NCI-H446 (cell line): ENCODE data around the gene MIER3.
"Not testable (repeated sequence)": the region's sequence is repeated elsewhere in the genome, so short reads cannot be mapped to it uniquely, and the experiment has no call there.

Source experiments
- DNase-seq, 2 experiments: peaks; one replicate each; lab custom pipeline; 2025; lab: John Stamatoyannopoulos, UW

Gene MIER3, protein sequence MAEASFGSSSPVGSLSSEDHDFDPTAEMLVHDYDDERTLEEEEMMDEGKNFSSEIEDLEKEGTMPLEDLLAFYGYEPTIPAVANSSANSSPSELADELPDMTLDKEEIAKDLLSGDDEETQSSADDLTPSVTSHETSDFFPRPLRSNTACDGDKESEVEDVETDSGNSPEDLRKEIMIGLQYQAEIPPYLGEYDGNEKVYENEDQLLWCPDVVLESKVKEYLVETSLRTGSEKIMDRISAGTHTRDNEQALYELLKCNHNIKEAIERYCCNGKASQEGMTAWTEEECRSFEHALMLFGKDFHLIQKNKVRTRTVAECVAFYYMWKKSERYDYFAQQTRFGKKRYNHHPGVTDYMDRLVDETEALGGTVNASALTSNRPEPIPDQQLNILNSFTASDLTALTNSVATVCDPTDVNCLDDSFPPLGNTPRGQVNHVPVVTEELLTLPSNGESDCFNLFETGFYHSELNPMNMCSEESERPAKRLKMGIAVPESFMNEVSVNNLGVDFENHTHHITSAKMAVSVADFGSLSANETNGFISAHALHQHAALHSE

DNA sequence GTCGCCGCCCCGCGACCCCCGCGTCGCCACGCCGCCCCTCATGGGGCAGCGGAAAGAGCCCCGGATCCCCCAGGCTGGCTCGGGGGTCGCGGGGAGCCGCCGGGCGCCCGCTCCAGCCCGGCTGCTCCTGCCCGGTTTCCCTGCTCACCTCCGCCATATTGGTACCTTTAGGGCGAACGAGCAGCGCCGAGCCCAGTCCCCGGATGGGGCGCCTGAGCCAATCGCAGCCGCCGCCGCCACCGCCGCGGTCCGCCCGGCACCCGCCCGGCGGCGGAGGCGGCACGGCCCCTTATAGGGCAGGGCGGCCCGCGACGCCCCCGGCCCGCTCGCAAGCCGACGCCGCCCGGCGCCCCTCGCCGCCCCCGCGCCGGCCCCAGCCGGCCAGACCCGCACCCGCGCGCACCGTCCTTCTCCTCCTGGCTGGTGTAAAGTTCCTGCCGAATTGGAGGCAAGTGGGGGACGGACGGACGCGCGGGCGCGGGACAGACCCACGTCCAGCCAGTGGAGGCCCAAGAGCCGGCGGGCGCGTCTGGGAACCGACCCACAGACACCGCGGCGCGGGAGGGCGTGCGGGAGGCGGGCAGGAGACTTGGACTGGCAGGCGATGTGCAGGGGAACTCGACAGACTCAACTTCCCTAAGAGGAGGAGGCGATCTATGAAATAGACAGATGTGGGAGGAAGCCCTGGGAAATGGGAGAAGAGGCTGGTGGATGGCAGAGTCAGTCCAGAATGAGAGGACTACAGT is at the start of gene MIER3:
MIER3 (minus strand) TSS at position 178 of the 746 bp plus-strand sequence; CDS start at position 157, 21 bp downstream.
- DNase-seq = peak; percentile 11 to 75

DNA sequence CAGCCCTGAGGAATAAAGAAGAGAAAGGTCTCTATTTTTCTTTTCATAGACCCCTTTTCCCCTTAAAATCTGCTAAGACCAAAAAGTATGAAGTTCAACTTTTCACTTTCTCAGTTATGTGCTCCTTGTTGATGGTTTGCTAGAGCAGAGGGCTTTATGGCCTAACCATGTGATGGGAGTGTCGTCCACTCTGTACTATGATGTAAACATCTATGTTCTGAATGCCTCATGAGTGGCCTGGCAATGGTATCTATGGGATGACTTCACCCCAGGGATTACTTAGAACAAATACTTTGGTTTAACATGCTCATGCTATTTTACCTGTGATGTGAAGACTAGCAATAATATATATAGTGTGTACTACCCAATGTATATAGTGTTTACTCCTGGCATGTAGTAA is 43.7 kb upstream of the MIER3 start:
- no peak for DNase-seq

DNA sequence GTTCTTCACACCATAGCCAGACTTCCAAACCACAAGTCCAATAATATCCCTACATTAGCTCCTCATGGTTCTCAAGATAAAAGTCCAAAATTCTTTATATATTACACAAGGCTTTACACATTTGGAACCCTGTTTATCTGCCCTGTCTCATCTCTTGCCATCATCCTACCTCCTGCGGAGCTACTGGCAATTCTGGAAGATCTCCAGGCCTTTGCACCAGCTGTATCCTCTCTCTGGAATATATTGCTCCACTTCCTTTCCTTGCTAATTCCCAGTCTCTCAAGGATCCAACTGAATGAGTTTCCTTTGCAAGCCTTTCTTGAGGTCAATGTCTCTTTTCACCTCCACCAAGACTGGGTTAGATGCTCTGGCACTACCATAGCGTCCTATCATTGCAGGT is 41.3 kb upstream of the MIER3 start:
- DNase-seq = no peak

DNA sequence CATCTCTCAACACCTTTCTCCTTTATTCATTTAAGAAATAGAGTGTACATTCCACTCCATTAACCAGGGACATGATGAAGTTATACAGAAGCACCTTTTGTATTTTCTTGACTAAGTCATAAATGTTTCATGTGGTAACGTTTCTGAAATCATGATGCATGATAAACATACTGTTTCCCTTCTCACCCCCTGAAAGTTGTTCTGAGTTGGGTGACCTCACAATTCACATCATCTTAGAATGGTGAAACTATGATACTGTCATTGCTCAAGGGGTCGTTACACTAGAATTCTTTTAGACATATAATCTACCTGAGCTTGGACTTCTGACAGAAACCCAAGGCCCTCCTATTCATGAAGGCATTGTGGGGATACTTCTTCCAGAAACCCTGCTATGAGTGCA is 37.8 kb upstream of the MIER3 start:
- DNase-seq = no peak

DNA sequence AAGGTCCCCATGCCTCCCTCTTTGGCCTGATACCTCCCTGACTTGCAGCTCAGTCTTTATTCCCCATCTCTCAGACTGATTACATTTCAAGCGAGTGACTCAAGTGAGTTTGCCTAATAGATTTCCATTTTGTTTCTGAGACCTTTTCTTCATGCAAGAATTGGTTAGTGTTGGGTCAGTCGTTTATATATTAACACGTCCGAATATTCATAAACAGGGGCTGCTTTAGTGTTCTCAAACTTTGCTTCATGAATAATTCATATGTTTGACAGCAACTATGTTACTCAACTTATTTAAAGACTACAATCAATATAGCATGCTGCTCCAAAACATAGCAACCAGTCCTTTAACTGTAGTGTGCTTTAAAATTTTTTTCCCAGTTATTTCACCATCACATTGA is 36.6 kb upstream of the MIER3 start:
- DNase-seq = no peak

DNA sequence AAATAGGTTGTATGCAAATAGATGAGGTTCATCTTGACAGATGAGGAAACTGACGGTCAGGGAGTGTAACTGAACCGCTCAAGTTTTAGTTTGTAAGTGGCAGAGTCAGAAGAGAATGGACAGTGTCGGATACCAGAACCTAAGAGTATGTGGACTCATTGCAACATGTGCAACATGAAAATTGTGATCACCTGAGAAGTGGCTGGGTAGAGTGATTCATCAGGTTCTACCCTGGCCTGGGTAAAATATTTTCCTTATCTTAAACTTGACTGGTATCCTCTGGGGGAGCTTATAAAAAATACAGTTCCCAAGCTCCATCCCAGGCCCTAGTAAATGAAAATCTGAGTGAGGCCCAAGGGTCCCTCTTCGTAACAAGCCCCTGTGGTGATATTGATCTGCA is 35.2 kb upstream of the MIER3 start:
- DNase-seq = no peak

DNA sequence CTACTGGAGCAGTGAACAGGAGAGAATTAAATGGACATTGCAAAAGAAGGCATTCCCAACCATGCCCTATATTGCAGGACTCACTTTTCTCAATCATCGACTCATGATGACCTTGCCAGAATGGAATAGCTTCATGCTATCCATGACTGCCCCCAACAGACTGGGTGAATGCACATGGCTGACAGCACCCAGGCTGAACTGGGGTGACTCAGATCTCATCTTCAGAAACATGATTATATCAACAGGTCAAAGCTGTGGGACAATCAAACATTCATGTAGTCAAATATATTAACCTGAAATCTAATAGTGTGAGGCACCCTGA is 34.7 kb upstream of the MIER3 start:
- no peak for DNase-seq

DNA sequence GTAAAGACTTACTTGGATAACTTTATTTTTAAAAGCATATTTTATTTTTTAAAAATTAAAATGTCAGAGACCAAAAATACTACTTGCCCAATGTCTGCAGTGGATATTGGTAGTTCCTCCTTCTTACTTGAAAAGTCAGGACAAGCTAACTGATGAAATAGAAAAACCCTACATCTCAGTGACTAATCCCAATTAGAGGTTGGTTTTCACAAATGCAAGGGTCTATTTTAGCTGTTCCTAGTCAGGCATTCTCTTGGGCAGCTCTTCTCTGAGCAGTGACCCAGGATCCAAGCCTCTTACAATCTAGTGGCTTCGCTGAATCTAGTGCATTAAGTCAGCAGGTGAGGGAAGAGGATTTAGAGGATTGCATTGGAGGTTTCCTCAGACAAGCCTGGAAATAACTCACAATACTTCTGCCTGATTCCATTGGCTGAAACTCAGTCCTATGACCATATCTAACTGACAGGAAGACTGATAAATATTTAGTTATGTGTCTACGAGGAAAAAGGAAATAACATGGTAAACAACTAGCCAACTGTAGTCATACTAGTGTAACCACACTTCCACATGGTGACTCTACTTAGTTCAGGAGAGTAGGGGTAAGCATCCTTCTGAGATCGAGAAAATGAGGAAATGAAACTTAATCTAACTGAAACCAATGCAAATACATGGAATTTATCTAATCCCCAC is 34.2 kb upstream of the MIER3 start:
- no peak for DNase-seq

DNA sequence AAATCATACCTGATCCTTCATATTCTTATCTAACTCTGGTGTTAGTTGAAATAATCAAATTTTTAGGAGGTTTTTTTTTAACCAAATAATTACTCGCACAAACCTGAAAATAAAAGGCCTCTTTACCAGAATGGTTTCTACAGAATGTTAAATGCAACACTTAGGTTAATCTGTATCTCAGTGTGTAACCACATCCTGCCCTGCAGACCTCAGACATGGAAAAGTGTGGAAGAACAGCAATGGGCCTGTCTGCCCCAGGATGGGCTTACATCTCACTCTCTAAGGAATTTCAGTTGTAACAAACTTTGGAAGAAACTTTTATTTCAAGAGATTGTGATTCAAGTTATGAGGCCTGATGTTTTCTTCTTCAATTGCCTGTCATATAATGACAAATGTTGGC is 32.5 kb upstream of the MIER3 start:
- no peak for DNase-seq

DNA sequence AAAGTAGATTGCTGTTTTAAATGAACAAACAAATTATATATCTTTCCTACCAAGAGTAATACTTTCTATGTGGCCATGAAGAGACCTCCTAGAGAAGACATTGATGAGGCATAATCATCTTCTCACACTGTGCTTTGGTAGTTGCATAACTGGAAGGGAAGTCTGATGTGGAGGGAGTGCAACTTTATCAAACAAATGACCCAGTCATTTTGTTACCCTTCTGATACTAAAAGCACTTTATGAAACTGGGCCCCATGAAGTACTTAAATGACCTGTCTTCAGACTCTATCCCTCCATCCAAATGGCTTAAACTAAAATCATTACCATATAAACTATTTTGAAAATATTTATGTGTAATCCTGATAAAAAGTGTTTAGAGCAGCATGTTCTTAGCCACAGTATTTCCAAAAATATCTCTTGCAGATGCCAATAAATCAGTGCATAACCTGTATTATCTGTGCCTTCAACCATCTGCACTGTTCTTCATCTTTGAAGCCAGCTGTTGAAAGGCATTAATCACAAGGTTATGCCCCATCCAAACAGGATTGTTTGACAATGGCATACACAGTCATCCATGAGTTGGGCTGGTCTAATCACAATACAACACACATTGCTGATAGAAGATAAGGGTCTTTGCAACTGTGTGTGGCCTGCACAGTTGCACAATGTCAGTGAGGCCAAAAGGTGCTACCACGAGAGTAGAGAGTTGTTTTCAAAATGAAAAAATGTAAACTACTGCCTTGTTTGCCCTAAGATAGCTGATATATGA is 31.9 kb upstream of the MIER3 start:
- DNase-seq = no peak

DNA sequence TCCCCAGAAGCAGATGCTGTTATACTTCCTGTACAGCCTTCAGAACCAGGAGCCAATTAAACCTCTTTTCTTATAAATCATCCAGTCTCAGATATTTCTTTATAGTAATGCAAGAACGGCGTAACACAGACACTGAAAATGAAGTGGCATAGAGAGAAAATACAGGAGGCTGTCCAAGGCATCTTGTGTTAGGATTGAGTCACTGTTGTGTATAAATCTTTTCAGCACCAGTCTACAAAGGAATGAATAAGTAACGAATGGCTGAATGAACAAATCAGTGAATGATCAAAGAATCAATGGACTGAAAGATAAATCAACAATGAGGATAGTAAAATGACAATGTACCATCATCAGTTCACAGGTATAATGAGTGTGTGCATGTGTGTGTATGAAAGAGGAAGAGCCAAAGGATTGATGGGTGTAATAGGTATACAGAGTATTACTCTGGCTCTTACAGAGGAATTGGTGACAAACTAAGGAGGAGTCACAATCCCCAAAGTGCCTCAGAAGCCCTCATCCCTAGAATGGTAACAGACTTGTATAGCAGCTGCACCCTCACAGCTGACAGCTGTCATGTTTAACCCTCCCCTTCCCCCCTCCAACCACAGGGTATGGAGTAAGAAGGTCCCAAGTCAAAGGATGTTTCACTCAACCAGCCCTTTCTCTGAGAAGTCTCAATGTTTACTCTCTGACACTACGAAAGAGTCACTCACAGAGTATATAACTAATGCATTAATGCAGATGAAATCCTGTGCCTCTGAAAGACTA is 29.8 kb upstream of the MIER3 start:
- no peak for DNase-seq

DNA sequence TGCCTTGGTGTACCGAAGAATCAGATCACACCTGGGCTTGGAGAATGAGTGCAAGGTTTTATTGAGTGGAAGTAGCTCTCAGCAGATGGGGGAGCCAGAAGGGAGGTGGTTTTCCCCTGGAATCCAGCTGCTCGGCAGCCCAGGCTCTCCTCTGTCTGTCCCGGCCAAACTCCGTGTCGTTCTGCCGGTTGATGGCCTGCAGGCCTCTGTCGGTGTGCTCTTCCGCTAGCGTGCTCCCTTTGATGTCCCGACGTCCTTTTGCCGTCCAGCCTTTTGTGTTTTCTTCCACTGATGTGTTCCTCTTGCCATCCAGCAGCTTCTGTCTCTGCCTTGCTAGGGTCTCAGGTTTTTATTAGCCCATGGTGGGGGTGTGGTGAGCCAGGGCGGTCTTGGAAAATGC is 28.0 kb upstream of the MIER3 start:
- no peak for DNase-seq

DNA sequence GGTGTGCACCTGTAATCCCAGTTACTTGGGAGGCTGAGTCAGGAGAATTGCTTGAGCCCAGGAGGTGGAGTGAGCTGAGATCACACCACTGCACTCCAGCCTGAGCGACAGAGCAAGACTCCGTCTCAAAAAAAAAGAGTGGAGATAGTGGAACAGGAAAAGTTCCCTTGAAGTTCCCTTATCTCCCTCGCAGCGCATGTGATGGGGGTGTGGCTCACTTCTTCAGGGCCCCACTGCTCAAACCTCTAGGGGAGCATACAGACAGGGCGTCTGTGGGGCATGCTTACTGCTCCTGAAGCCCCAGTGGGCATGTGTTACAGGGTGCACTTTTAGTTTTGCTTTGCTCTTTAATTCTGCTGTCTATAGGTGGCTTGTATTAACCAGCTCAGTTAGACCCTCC is 27.6 kb upstream of the MIER3 start:
- not testable (repeated sequence) for DNase-seq

DNA sequence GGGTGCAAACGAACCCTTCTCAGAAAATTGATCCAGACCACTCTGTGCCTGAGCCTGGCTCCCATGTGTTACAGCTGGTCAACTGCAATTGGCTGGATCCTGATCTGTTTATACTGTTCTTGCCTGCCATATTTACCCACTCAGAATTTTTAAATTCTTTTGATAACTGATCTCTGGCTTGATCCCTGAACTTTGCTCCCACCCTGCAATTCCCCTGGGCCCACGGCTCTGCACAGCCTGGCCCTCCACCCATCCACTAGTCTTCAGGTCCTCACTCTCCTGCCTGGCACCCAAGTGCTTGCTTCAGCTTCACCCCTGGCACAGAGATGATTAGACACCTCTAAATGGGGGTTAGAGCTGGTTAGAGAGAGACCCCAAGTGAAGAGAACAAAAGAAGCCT is 25.9 kb upstream of the MIER3 start:
- DNase-seq = no peak

DNA sequence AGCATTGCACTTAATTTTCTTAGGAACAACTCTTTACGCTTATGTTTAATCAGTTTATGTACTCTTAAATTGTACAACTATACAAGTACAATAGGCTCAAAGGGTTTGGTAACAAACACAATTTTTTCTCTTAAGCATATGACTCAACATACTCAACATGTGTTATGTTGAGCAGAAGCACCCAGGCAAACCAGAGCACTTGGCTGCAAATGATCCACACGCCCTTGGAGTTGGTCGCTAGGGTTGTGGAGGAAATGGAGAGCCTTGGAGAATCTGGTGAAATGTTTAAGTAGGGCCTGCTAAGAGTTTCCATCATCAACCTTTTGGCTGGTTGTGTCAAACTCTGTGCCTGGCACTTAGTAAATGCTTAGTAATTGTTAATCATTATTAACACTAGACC is 25.1 kb upstream of the MIER3 start:
- DNase-seq = no peak

DNA sequence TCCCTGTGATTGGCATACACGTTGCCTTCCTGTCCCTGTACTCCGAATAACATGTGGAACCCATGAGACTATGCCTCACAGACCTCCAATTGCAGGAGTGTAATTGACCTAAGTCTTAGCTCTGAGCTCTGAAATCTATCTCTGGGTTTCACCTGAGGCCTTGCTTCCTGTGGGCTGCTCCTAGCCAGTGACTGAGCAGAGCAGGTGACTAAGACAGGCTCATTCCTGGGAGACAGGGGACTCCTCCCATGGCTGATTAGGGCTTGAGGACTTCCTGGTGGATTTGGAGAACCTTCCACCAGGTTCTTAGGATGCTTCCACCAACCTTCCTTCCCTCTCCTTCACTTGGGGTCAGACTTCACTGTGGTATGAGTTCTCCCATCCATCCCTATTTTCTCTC is 22.3 kb upstream of the MIER3 start:
- DNase-seq = no peak

DNA sequence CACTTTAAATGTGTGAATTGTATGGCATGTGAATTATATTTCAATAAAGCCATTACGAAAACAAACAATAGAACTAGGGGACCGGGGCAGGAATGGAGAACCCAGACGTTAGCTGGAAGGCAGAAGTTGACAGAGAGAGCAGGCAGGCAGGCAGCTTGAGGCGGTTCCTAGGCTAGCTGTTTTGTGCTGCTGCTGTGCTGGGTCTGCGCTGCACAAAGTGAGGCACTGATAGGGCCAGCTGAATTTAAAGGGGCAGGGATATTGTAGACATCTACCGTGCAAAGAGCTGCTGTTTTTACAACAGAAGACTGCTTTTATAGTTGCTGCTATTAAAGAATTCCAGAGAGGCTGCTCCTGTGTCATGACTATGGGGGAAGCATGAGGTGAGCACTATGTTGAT is 21.6 kb upstream of the MIER3 start:
- DNase-seq = no peak

DNA sequence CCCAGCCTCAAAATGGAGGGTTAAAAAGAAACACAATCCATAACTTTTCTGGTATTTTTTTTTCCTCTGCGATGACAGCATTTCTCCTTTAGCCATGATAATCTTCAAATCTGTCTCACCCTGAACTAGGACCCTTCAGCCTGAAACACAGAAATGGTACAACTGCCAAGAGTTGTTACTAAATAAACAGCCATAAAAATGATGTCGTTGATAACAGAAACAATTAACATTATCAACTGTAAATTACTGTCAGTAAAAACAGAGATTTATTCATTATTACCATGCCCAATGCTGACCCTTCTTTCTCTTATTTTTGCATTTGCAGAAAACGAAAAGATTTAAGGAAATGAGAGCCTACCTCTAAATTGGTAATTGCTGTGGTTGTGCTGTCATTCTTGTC is 19.4 kb upstream of the MIER3 start:
- DNase-seq = no peak

DNA sequence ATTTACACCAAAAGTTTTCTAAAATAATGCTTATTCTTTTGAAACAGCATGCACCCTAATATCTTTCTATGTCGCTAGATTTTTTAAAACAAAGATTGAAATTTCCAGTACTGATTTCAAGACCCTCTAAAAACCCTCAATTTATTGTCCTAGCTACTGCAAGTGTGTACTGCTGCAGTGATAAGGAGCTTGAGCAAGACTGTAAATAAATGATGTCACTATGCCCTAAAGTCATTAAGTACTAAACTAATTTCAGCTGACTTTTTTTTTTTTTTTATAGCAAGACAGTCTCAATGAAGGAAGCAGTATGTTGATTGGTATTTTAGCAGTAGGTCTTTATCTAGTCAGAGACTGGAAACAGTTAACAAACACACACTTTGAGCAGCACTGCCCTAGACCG is 12.2 kb upstream of the MIER3 start:
- no peak for DNase-seq

DNA sequence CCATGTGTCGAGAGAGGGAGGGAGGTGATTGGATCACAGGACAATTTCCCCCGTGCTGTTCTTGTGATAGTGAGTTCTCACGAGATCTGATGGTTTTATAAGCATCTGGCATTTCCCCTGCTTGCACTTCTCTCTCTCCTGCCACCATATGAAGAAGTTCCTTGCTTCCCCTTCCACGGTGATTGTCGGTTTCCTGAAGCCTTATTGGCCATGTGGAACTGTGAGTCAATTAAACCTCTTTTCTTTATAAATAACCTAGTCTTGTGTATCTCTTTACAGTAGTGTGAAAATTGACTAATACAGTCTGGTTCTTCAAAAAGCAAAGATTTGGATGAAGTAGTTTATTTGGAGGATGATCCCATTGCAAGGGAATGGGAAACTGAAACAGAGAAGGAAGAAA is 11.3 kb upstream of the MIER3 start:
- no peak for DNase-seq

DNA sequence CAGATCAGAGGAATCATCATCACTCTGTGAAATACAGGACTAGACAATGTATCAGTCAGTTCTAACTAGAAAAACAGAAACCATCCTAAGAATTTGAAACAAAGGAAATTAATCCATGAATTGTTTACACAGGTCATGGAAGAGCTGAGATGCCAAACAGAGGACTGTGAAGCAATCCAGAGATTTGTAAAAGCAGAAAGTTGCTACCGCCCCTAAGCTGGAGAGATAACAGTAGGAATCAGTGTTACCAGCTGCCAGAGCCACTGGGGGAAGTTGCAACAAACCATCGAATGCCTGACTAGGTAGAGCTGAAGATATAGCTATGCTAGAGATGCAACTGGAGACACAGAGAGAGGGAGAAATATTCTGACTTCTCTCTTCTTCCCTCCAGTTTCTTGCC is 10.4 kb upstream of the MIER3 start:
- no peak for DNase-seq
